ENCODE data around the gene IFIT5. TPM values are rescaled to one million over a fixed set of nuclear protein-coding genes. Genes with fewer than 3 reads are reported as not detected.
"Not testable (repeated sequence)": the region's sequence is repeated elsewhere in the genome, so short reads cannot be mapped to it uniquely, and the experiment has no call there.

The IFIT5 gene
- total and polyA plus RNA-seq, 2 experiments from 2014 or later: 4.4 to 6.6 TPM

DNA sequence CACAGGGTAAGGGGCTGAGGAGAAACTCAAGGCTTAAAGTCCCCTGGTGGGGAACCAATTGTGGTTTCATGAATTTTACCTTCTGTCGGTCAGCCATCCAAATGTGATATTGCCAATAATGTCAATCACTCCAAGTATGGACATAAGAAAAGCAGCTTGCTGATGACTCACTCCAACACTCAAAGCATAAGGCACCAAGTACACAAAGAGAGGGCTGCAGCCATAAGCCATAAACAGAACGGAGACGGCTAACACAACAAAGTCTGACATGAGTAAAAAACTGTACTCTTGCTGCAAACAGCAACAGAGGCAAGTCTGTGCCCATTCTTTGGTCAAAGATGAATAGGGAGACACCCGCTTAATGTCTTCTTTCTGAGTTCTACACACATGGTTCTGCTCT lies 24.2 kb downstream of the IFIT5 start:
- Histone ChIP-seq H3K27me3 (no peaks in the 10 kb centered on the region), H3K4me3 (no peak overlapping the region), H3K27ac (no peak overlapping the region), H3K36me3 (no peaks in the 10 kb centered on the region), H3K9me3 (ENCODE audit: low read depth) (no peaks in the 10 kb centered on the region), H3K4me1 (ENCODE audit: low read depth) (no peaks in the 10 kb centered on the region)
- no peak for DNase-seq (ENCODE audit: low read depth in 1 of 2, low spot score in 1 of 2)
- no peak for TF ChIP-seq CTCF (IDR thresholded peaks at IDR 0.05; ENCODE audit: low read depth, low read length)

- no peaks in the 10 kb centered on the region for H3K27me3 ChIP-seq
- TF ChIP-seq CTCF (IDR thresholded peaks at IDR 0.05; ENCODE audit: low read depth, low read length): no peak
- H3K36me3 ChIP-seq: no peaks in the 10 kb centered on the region
- no peak overlapping the region for H3K27ac ChIP-seq
- no peak for DNase-seq (ENCODE audit: low read depth in 1 of 2, low spot score in 1 of 2)
- H3K9me3 ChIP-seq (ENCODE audit: low read depth): no peaks in the 10 kb centered on the region
- H3K4me1 ChIP-seq (ENCODE audit: low read depth): no peaks in the 10 kb centered on the region
- no peak overlapping the region for H3K4me3 ChIP-seq
These were observed 26.1 kb downstream of the IFIT5 start for GRCh38 chr10:89440226-89441009.

DNA sequence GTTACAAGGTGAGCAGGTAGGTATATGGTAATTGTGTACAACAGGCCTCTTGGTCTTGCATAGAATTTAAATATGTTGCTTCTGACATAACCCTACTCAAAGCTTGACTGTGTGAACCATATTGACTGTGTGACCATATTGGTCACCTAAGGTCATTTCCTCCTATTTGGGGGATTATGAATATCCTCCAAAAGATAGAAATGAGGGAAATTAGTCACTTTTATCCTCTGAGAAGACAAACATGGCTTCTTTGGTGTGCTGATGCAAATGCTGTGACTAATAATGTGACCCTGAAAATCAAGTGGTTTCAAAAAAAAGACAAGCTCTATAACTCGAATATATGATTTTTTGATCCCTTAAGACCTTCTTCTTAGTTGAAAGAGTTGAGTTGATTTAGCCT lies 27.9 kb downstream of the IFIT5 start:
- H3K4me3 ChIP-seq: no peak overlapping the region
- H3K27ac ChIP-seq: no peak overlapping the region
- DNase-seq (ENCODE audit: low read depth in 1 of 2, low spot score in 1 of 2): no peak
- H3K36me3 ChIP-seq: no peaks in the 10 kb centered on the region
- TF ChIP-seq CTCF (IDR thresholded peaks at IDR 0.05; ENCODE audit: low read depth, low read length): no peak
- no peaks in the 10 kb centered on the region for H3K9me3 ChIP-seq (ENCODE audit: low read depth)
- H3K27me3 ChIP-seq: no peaks in the 10 kb centered on the region
- no peaks in the 10 kb centered on the region for H3K4me1 ChIP-seq (ENCODE audit: low read depth)

GRCh38 chr10:89444819-89445218 lies 30.5 kb downstream of the IFIT5 start:
- DNase-seq (ENCODE audit: low read depth in 1 of 2, low spot score in 1 of 2); H3K27me3 ChIP-seq; H3K4me1 ChIP-seq (ENCODE audit: low read depth); H3K4me3 ChIP-seq; H3K9me3 ChIP-seq (ENCODE audit: low read depth); H3K36me3 ChIP-seq; H3K27ac ChIP-seq: not testable (repeated sequence)

GRCh38 chr10:89450901-89451300 lies 36.5 kb downstream of the IFIT5 start:
- Histone ChIP-seq H3K4me3 (no peak overlapping the region), H3K27me3 (no peaks in the 10 kb centered on the region), H3K36me3 (no peaks in the 10 kb centered on the region), H3K4me1 (ENCODE audit: low read depth) (peaks cover 5% of the 10 kb centered on the region), H3K27ac (peak overlapping the region; percentile 51), H3K9me3 (ENCODE audit: low read depth) (no peaks in the 10 kb centered on the region)
- DNase-seq (ENCODE audit: low read depth in 1 of 2, low spot score in 1 of 2): no peak
- no peak for TF ChIP-seq CTCF (IDR thresholded peaks at IDR 0.05; ENCODE audit: low read depth, low read length)

- peak overlapping the region; percentile 60 for H3K27ac ChIP-seq
- H3K4me3 ChIP-seq: no peak overlapping the region
- no peaks in the 10 kb centered on the region for H3K36me3 ChIP-seq
- TF ChIP-seq CTCF (IDR thresholded peaks at IDR 0.05; ENCODE audit: low read depth, low read length): no peak
- H3K27me3 ChIP-seq: no peaks in the 10 kb centered on the region
- no peak for DNase-seq (ENCODE audit: low read depth in 1 of 2, low spot score in 1 of 2)
- H3K9me3 ChIP-seq (ENCODE audit: low read depth): no peaks in the 10 kb centered on the region
- H3K4me1 ChIP-seq (ENCODE audit: low read depth): peaks cover 5% of the 10 kb centered on the region
These were observed 37.8 kb downstream of the IFIT5 start for GRCh38 chr10:89452193-89452592.
